Measurements from ENCODE around the gene RNASEL.

GRCh38 chr1:182635871-182636270 is 46.8 kb upstream of the RNASEL start:
- no peak for TF ChIP-seq POLR2AphosphoS5 (IDR thresholded peaks at IDR 0.05; ENCODE audit: low read depth)
- TF ChIP-seq, protein P1, sequence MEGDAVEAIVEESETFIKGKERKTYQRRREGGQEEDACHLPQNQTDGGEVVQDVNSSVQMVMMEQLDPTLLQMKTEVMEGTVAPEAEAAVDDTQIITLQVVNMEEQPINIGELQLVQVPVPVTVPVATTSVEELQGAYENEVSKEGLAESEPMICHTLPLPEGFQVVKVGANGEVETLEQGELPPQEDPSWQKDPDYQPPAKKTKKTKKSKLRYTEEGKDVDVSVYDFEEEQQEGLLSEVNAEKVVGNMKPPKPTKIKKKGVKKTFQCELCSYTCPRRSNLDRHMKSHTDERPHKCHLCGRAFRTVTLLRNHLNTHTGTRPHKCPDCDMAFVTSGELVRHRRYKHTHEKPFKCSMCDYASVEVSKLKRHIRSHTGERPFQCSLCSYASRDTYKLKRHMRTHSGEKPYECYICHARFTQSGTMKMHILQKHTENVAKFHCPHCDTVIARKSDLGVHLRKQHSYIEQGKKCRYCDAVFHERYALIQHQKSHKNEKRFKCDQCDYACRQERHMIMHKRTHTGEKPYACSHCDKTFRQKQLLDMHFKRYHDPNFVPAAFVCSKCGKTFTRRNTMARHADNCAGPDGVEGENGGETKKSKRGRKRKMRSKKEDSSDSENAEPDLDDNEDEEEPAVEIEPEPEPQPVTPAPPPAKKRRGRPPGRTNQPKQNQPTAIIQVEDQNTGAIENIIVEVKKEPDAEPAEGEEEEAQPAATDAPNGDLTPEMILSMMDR (conservative IDR thresholded peaks at IDR 0.05; ENCODE audit: low read depth in 2 of 2): no peak
- TF ChIP-seq REST (IDR thresholded peaks at IDR 0.05; ENCODE audit: unreplicated experiment): no peak
- no peak for TF ChIP-seq EZH2 (IDR thresholded peaks at IDR 0.05; ENCODE audit: low read depth, unreplicated experiment)
- no peak for TF ChIP-seq CREB1 (CRISPR knock-in tag; IDR thresholded peaks at IDR 0.05; ENCODE audit: low read depth)

Data from GM23338 (cell line).